Loucy (cell line): Measurements from ENCODE around the gene MYL12A.

Experiments
- H2AFZ ChIP-seq: fragments of 200-600 bp; sonication (generic); 2 replicates; pipeline ENCODE4 v1.6.0; 2016; ENCODE audit warnings: antibody characterized with exemption, mild to moderate bottlenecking, low read length, moderate library complexity
- H3F3A ChIP-seq: fragments of 200-600 bp; 2 replicates; pipeline ENCODE4 v1.6.0; 2016; ENCODE audit warnings: antibody characterized with exemption, low read depth, mild to moderate bottlenecking
- H3K27me3 ChIP-seq: fragments of 200-600 bp; sonication (generic); 2 replicates; pipeline ENCODE4 v1.6.1; 2014; ENCODE audit warnings: low read length, mild to moderate bottlenecking; ENCODE audit not compliant: insufficient read depth, poor library complexity, severe bottlenecking
- H3K36me3 ChIP-seq: fragments of 200-600 bp; sonication (generic); 2 replicates; pipeline ENCODE4 v1.6.1; 2016; ENCODE audit warnings: low read length; ENCODE audit not compliant: insufficient read depth
- H3K4me1 ChIP-seq: fragments of 200-600 bp; sonication (generic); 2 replicates; pipeline ENCODE4 v1.5.1; 2014; ENCODE audit warnings: low read length, mild to moderate bottlenecking; ENCODE audit not compliant: insufficient read depth, poor library complexity, severe bottlenecking
- H3K4me2 ChIP-seq: fragments of 200-600 bp; sonication (generic); 2 replicates; pipeline ENCODE4 v1.6.0; 2014; ENCODE audit warnings: antibody characterized with exemption, low read length, low read depth, mild to moderate bottlenecking; ENCODE audit not compliant: poor library complexity, severe bottlenecking
- H3K4me3 ChIP-seq: fragments of 200-600 bp; sonication (generic); 2 replicates; pipeline ENCODE4 v1.5.1; 2014; ENCODE audit warnings: low read length, mild to moderate bottlenecking, mixed read lengths; ENCODE audit not compliant: poor library complexity, severe bottlenecking
- H3K79me2 ChIP-seq: fragments of 200-600 bp; sonication (generic); 2 replicates; pipeline ENCODE4 v1.6.1; 2014; ENCODE audit warnings: low read length; ENCODE audit not compliant: insufficient read depth
- H3K9ac ChIP-seq: fragments of 200-600 bp; sonication (generic); 2 replicates; pipeline ENCODE4 v1.6.0; 2014; ENCODE audit warnings: mild to moderate bottlenecking, low read depth, low read length, moderate library complexity; ENCODE audit not compliant: poor library complexity, severe bottlenecking
- H3K9me2 ChIP-seq: fragments of 200-600 bp; sonication (generic); replicated peaks from 2 replicates; pipeline ENCODE4 v1.6.1; 2016; ENCODE audit warnings: low read depth, low read length, mixed read lengths
- H3K9me3 ChIP-seq: fragments of 200-600 bp; sonication (generic); 2 replicates; pipeline ENCODE4 v1.6.1; 2014; ENCODE audit warnings: mild to moderate bottlenecking, antibody characterized with exemption, low read length, low read depth; ENCODE audit not compliant: insufficient read depth
- H4K20me1 ChIP-seq: fragments of 200-600 bp; sonication (generic); 2 replicates; pipeline ENCODE4 v1.6.0; 2014; ENCODE audit warnings: antibody characterized with exemption, low read length, mild to moderate bottlenecking; ENCODE audit not compliant: insufficient read depth, poor library complexity, severe bottlenecking
- EZH2phosphoT487 ChIP-seq: fragments of 200-600 bp; IDR thresholded peaks from 2 replicates; pipeline ENCODE4 v1.6.1; 2018; ENCODE audit warnings: antibody characterized with exemption, mild to moderate bottlenecking, moderate library complexity, borderline replicate concordance
- TF ChIP-seq, protein P1 (sequence below): fragments of 200-600 bp; sonication (generic); conservative IDR thresholded peaks from 2 replicates; pipeline ENCODE4 v1.5.1; 2014; ENCODE audit warnings: mild to moderate bottlenecking, antibody characterized with exemption, low read length

MYL12A gene

GRCh38 chr18:3225588-3225987, 22.0 kb upstream of the MYL12A start:
- no peak for TF ChIP-seq EZH2phosphoT487
- TF ChIP-seq, protein P1, sequence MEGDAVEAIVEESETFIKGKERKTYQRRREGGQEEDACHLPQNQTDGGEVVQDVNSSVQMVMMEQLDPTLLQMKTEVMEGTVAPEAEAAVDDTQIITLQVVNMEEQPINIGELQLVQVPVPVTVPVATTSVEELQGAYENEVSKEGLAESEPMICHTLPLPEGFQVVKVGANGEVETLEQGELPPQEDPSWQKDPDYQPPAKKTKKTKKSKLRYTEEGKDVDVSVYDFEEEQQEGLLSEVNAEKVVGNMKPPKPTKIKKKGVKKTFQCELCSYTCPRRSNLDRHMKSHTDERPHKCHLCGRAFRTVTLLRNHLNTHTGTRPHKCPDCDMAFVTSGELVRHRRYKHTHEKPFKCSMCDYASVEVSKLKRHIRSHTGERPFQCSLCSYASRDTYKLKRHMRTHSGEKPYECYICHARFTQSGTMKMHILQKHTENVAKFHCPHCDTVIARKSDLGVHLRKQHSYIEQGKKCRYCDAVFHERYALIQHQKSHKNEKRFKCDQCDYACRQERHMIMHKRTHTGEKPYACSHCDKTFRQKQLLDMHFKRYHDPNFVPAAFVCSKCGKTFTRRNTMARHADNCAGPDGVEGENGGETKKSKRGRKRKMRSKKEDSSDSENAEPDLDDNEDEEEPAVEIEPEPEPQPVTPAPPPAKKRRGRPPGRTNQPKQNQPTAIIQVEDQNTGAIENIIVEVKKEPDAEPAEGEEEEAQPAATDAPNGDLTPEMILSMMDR, result no peak
- no peaks in the 10 kb centered on the region for H3K9me3 ChIP-seq
- H3F3A ChIP-seq, result no peaks in the 10 kb centered on the region
- no peaks in the 10 kb centered on the region for H3K9me2 ChIP-seq
- no peaks in the 10 kb centered on the region for H4K20me1 ChIP-seq
- no peaks in the 10 kb centered on the region for H3K79me2 ChIP-seq
- no peak overlapping the region for H3K4me2 ChIP-seq
- H3K27me3 ChIP-seq, result no peaks in the 10 kb centered on the region
- H3K9ac ChIP-seq, result no peak overlapping the region
- H2AFZ ChIP-seq, result no peak overlapping the region
- no peak overlapping the region for H3K4me3 ChIP-seq
- H3K4me1 ChIP-seq, result peaks cover 6% of the 10 kb centered on the region
- H3K36me3 ChIP-seq, result no peaks in the 10 kb centered on the region

DNA sequence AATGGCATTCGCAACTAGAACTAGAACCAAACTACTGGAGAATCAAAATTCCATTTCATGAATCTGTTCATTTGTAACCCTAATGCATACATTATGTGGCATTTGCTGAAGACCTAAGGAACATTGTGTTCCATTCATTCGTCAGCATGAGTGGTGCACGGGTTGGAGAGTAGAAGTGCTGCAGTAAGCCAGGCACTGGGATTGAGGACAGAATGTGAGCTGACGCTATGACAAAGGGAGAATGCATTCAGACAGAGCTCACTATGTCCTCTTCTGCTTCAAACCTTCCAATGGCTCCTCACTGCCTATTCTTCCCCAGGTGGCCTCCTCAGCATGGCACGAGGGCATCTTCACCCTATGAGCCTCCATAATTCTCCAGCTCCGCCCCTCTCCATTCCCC, 21.6 kb upstream of the MYL12A start:
- no peak for TF ChIP-seq EZH2phosphoT487
- TF ChIP-seq, protein P1, result no peak
- no peaks in the 10 kb centered on the region for H3K79me2 ChIP-seq
- no peak overlapping the region for H3K4me3 ChIP-seq
- no peaks in the 10 kb centered on the region for H3K9me3 ChIP-seq
- H3K9me2 ChIP-seq, result no peaks in the 10 kb centered on the region
- H3K9ac ChIP-seq, result no peak overlapping the region
- H2AFZ ChIP-seq, result no peak overlapping the region
- no peaks in the 10 kb centered on the region for H3K27me3 ChIP-seq
- no peak overlapping the region for H3K4me2 ChIP-seq
- no peaks in the 10 kb centered on the region for H4K20me1 ChIP-seq
- no peaks in the 10 kb centered on the region for H3F3A ChIP-seq
- peaks cover 7% of the 10 kb centered on the region for H3K4me1 ChIP-seq
- no peaks in the 10 kb centered on the region for H3K36me3 ChIP-seq

DNA sequence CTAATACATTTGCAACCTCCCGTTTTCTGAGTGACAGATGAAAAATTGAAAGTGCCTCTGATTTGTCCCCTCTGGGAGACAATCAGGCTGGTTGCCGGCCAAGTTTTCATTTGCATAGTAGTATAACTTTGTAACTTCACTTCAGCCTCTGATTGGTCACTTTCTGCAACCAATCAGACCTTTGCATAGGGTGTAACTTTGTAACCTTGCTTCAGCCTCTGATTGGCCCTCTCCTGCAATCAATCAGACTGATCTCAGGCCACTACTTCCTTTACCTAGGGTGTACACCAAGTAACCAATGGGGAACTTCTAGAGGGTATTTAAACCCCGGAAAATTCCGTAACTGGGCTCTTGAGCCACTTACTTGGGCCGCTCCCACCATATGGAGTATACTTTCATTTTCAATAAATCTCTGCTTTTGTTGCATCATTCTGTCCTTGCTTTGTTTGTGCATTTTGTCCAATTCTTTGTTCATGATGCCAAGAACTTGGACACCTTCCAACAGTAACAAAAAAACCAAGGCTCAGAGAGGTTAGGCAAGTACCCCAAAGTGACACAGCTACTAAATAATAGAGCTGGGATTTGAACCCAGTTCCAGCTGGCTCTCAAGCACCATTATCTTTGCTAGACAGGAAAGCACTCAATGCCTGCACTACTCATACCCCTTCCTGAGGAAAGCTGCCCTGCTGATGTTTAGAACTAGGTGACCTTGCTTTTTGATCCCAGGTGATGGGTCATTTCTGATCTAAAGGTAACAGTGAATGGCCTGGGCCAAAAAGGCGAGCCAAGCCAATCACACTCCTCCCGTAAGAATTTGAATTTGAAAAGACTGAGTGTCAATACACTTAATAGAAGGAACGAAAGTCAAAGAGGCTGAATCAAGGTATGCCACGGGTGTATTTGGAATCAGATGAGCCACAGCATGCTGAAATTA, 16.9 kb upstream of the MYL12A start:
- Histone ChIP-seq H3K9me2 (no peaks in the 10 kb centered on the region), H2AFZ (0 out of 2 replicates have a peak overlapping the region, but pooled peaks have one; percentile 15), H3K4me2 (peak overlapping the region; percentile 10), H3K9ac (no peak overlapping the region), H3K27me3 (no peaks in the 10 kb centered on the region), H3K4me1 (peaks cover 17% of the 10 kb centered on the region), H3K36me3 (no peaks in the 10 kb centered on the region), H3K9me3 (no peaks in the 10 kb centered on the region), H3K4me3 (no peak overlapping the region), H3F3A (no peaks in the 10 kb centered on the region), H4K20me1 (no peaks in the 10 kb centered on the region), H3K79me2 (no peaks in the 10 kb centered on the region)
- TF ChIP-seq, protein P1, result no peak
- TF ChIP-seq EZH2phosphoT487, result no peak
